Activated naive CD4-positive, alpha-beta T cell (primary cell): Measurements from ENCODE around the gene NSRP1.
"Not testable (repeated sequence)": the region's sequence is repeated elsewhere in the genome, so short reads cannot be mapped to it uniquely, and the experiment has no call there.

ENCODE experiments used
- DNase-seq, 4 experiments: peaks; one replicate each; lab custom pipeline; 2025; lab: John Stamatoyannopoulos, UW

NSRP1 gene

GRCh38 chr17:30222721-30223175 lies 106.1 kb downstream of the NSRP1 start:
- no peak for DNase-seq

- DNase-seq, result no peak
Measured at GRCh38 chr17:30224419-30224960, 107.9 kb downstream of the NSRP1 start.

- DNase-seq, result no peak
Measured at GRCh38 chr17:30225112-30225511, 108.5 kb downstream of the NSRP1 start.

GRCh38 chr17:30225919-30226553 lies 109.4 kb downstream of the NSRP1 start:
- DNase-seq, result no peak

GRCh38 chr17:30226878-30227277 lies 110.3 kb downstream of the NSRP1 start:
- DNase-seq, result no peak

GRCh38 chr17:30228011-30228410 lies 111.4 kb downstream of the NSRP1 start:
- DNase-seq, result no peak

- no peak for DNase-seq
Measured at GRCh38 chr17:30229012-30229411, 112.4 kb downstream of the NSRP1 start.

- DNase-seq, result not testable (repeated sequence)
Measured at GRCh38 chr17:30230009-30230408, 113.4 kb downstream of the NSRP1 start.

- DNase-seq, result no peak
Measured at GRCh38 chr17:30230596-30231125, 114.0 kb downstream of the NSRP1 start.

- no peak for DNase-seq
Measured at GRCh38 chr17:30232015-30232823, 115.6 kb downstream of the NSRP1 start.

- no peak for DNase-seq
Measured at GRCh38 chr17:30232824-30233427, 116.3 kb downstream of the NSRP1 start.

GRCh38 chr17:30234296-30234695 lies 117.7 kb downstream of the NSRP1 start:
- DNase-seq, result no peak

GRCh38 chr17:30234964-30235363 lies 118.3 kb downstream of the NSRP1 start:
- DNase-seq, result no peak

GRCh38 chr17:30235386-30236296 lies 119.0 kb downstream of the NSRP1 start, which contains the start of gene SLC6A4:
Gene SLC6A4, minus strand, starts transcription at chr17:30235697. Its CDS starts 13,739 bp downstream, at chr17:30221958.
- no peak for DNase-seq
